ENCODE measurements around the gene PASD1. TPM values are rescaled to one million over a fixed set of nuclear protein-coding genes. Genes with fewer than 3 reads are reported as not detected.

PASD1 gene
- total RNA-seq, 1 donor from 2014 or later, result not detected

DNA sequence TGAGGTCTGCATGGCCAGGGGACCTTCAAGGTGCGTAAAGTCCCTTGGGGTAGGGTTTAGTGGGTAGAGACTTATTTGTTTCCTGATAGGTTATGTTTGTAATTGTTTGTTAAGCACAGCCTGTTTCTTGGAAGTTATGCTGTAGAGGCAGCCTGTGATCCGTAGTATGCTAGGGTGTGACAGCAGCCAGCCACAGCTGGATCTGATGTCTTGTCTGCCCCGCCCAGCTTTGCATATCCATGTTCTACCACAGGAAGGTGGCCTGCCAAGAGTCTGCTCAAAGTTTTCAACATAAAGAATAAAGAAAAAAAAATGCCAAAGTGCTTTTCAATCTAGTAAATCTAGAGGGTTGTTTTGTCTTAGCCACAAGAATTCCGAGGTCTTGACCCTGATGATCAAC is 112.7 kb downstream of the PASD1 start:
- peaks cover 8% of the 10 kb centered on the region for H3K4me1 Mint-ChIP-seq (ENCODE audit: low read depth, unreplicated experiment)
- no peak for DNase-seq
- no peak overlapping the region for H3K4me3 Mint-ChIP-seq (ENCODE audit: unreplicated experiment)
- TF ChIP-seq, protein P1, sequence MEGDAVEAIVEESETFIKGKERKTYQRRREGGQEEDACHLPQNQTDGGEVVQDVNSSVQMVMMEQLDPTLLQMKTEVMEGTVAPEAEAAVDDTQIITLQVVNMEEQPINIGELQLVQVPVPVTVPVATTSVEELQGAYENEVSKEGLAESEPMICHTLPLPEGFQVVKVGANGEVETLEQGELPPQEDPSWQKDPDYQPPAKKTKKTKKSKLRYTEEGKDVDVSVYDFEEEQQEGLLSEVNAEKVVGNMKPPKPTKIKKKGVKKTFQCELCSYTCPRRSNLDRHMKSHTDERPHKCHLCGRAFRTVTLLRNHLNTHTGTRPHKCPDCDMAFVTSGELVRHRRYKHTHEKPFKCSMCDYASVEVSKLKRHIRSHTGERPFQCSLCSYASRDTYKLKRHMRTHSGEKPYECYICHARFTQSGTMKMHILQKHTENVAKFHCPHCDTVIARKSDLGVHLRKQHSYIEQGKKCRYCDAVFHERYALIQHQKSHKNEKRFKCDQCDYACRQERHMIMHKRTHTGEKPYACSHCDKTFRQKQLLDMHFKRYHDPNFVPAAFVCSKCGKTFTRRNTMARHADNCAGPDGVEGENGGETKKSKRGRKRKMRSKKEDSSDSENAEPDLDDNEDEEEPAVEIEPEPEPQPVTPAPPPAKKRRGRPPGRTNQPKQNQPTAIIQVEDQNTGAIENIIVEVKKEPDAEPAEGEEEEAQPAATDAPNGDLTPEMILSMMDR (IDR thresholded peaks at IDR 0.05; ENCODE audit: partially characterized antibody, unreplicated experiment), result no peak
- H3K36me3 Mint-ChIP-seq (ENCODE audit: unreplicated experiment), result no peaks in the 10 kb centered on the region
- no peak overlapping the region for H3K27ac Mint-ChIP-seq (ENCODE audit: unreplicated experiment)
- no peaks in the 10 kb centered on the region for H3K9me3 Mint-ChIP-seq (ENCODE audit: unreplicated experiment)
- H3K27me3 Mint-ChIP-seq (ENCODE audit: unreplicated experiment), result peaks cover 2% of the 10 kb centered on the region

DNA sequence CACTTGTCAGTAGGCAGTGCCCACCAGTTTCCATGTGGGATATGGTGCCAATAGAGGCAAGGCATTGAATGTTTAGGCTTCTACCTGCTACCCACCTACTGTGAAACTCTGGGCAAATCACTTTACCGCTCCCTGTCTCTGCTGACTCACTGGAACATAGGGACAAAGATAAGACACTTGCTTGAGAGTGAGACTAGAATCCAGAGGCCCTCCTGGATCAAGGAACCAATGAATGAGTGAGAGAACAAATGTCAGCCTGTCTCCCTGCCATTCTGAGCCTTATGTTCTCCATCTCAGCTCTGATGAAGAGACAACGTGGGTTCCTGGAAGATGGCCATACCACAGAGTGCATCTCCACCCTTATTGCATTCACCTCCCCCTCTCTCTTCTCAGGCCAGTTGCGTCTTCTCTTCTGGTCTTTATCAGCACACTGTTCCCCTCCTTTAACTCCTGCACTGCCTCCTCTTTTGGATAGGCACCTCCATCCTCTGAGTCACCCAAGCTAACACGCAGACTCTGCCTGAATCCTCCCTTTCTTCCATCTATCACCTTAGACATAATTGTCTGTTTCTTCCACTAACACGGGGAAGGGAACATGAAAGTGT is 116.4 kb downstream of the PASD1 start:
- H3K9me3 Mint-ChIP-seq (ENCODE audit: unreplicated experiment), result no peaks in the 10 kb centered on the region
- TF ChIP-seq, protein P1 (IDR thresholded peaks at IDR 0.05; ENCODE audit: partially characterized antibody, unreplicated experiment), result no peak
- no peak for DNase-seq
- no peak overlapping the region for H3K27ac Mint-ChIP-seq (ENCODE audit: unreplicated experiment)
- peaks cover 8% of the 10 kb centered on the region for H3K4me1 Mint-ChIP-seq (ENCODE audit: low read depth, unreplicated experiment)
- no peaks in the 10 kb centered on the region for H3K36me3 Mint-ChIP-seq (ENCODE audit: unreplicated experiment)
- H3K27me3 Mint-ChIP-seq (ENCODE audit: unreplicated experiment), result peaks cover 3% of the 10 kb centered on the region
- H3K4me3 Mint-ChIP-seq (ENCODE audit: unreplicated experiment), result no peak overlapping the region

DNA sequence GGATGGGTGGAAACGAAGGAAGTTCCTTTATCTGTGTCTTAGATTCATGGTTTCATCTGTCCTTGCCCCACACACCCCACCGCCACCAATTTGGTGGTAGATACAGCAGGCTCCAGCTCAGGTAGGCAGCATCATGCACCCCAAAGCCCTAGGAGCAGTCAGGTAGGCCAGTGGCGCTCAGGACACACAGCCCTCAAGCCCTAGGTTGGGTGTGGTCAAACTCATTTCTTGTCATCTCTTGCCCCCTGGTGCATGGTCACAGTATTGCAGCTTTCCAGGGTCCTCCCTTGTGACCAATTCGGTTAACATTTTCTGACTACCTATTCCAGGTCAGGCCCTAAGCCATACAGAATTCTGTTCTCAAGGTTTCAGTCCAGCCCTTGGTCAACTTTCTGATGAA is 117.3 kb downstream of the PASD1 start:
- H3K27me3 Mint-ChIP-seq (ENCODE audit: unreplicated experiment), result peaks cover 3% of the 10 kb centered on the region
- no peak overlapping the region for H3K4me3 Mint-ChIP-seq (ENCODE audit: unreplicated experiment)
- H3K36me3 Mint-ChIP-seq (ENCODE audit: unreplicated experiment), result no peaks in the 10 kb centered on the region
- H3K4me1 Mint-ChIP-seq (ENCODE audit: low read depth, unreplicated experiment), result peaks cover 4% of the 10 kb centered on the region
- no peak overlapping the region for H3K27ac Mint-ChIP-seq (ENCODE audit: unreplicated experiment)
- peak; percentile 76 for DNase-seq
- TF ChIP-seq, protein P1 (IDR thresholded peaks at IDR 0.05; ENCODE audit: partially characterized antibody, unreplicated experiment), result peak; percentile 86
- no peaks in the 10 kb centered on the region for H3K9me3 Mint-ChIP-seq (ENCODE audit: unreplicated experiment)

DNA sequence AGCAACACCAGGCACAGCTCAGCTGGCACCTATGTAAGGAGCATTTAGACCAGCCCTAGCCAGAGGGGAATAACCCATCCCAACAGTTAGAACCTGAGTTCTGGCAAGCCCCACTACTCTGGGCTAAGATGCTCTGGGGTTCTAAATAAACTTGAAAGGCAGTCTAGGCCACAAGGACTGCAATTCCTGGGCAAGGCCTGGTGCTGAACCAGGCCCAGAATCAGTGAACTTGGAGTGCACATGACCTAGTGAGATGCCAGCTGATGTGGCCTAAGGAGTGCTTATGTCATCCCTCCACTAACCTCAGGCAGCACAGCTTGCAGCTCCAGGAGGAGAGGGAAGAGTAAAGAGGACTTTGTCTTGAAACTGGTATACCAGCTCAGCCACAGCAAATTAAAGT is 124.2 kb downstream of the PASD1 start:
- H3K9me3 Mint-ChIP-seq (ENCODE audit: unreplicated experiment), result no peaks in the 10 kb centered on the region
- H3K27ac Mint-ChIP-seq (ENCODE audit: unreplicated experiment), result no peak overlapping the region
- H3K27me3 Mint-ChIP-seq (ENCODE audit: unreplicated experiment), result no peaks in the 10 kb centered on the region
- no peaks in the 10 kb centered on the region for H3K36me3 Mint-ChIP-seq (ENCODE audit: unreplicated experiment)
- TF ChIP-seq, protein P1 (IDR thresholded peaks at IDR 0.05; ENCODE audit: partially characterized antibody, unreplicated experiment), result no peak
- no peak for DNase-seq
- no peak overlapping the region for H3K4me3 Mint-ChIP-seq (ENCODE audit: unreplicated experiment)
- no peaks in the 10 kb centered on the region for H3K4me1 Mint-ChIP-seq (ENCODE audit: low read depth, unreplicated experiment)

DNA sequence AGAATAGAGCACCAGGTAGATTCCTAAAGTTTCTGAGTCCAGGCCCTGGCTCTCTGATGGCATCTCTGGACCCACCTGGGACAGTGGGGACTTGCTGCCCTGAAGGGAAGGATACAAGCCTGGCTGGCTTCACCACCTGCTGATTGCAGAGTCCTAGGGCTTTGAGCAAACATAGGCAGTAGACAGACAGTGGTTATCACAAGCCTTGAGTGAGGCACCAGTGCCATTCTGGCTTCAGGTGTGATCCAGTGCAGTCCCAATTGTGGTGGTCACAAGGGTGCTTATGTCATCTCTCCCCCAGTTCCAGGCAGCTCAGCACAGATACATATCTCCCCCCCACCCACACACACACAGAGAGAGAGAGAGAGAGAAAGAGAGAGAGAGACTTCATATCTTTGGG is 125.2 kb downstream of the PASD1 start:
- TF ChIP-seq, protein P1 (IDR thresholded peaks at IDR 0.05; ENCODE audit: partially characterized antibody, unreplicated experiment), result no peak
- no peaks in the 10 kb centered on the region for H3K4me1 Mint-ChIP-seq (ENCODE audit: low read depth, unreplicated experiment)
- DNase-seq, result no peak
- no peak overlapping the region for H3K4me3 Mint-ChIP-seq (ENCODE audit: unreplicated experiment)
- H3K27ac Mint-ChIP-seq (ENCODE audit: unreplicated experiment), result no peak overlapping the region
- no peaks in the 10 kb centered on the region for H3K27me3 Mint-ChIP-seq (ENCODE audit: unreplicated experiment)
- H3K9me3 Mint-ChIP-seq (ENCODE audit: unreplicated experiment), result no peaks in the 10 kb centered on the region
- no peaks in the 10 kb centered on the region for H3K36me3 Mint-ChIP-seq (ENCODE audit: unreplicated experiment)

All from glutamatergic neuron (in vitro differentiated cells).